IPS-18a (cell line): ENCODE results near the gene PITRM1.
"Not testable (repeated sequence)": the region's sequence is repeated elsewhere in the genome, so short reads cannot be mapped to it uniquely, and the experiment has no call there.

Source experiments
- H3K27ac ChIP-seq: one replicate; pipeline ENCODE4 v1.5.1; 2013; ENCODE audit warnings: low read length
- H3K27me3 ChIP-seq: one replicate; pipeline ENCODE4 v1.6.1; 2013; ENCODE audit warnings: mild to moderate bottlenecking, low read length; ENCODE audit not compliant: control insufficient read depth, insufficient read depth
- H3K36me3 ChIP-seq: one replicate; pipeline ENCODE4 v1.6.1; 2013; ENCODE audit warnings: low read depth, low read length; ENCODE audit not compliant: control insufficient read depth
- H3K4me1 ChIP-seq: one replicate; pipeline ENCODE4 v1.6.1; 2013; ENCODE audit warnings: low read depth, low read length; ENCODE audit not compliant: control insufficient read depth
- H3K4me3 ChIP-seq: one replicate; pipeline ENCODE4 v1.5.1; 2013; ENCODE audit warnings: low read length
- H3K9ac ChIP-seq: one replicate; pipeline ENCODE4 v1.6.1; 2013; ENCODE audit warnings: mild to moderate bottlenecking, low read length, moderate library complexity
- H3K9me3 ChIP-seq: one replicate; pipeline ENCODE4 v1.6.1; 2013; ENCODE audit warnings: low read depth, low read length; ENCODE audit not compliant: control insufficient read depth

Gene PITRM1

GRCh38 chr10:3110782-3111620 lies 61.6 kb downstream of the PITRM1 start:
- no peaks in the 10 kb centered on the region for H3K9me3 ChIP-seq
- no peaks in the 10 kb centered on the region for H3K27me3 ChIP-seq
- no peak overlapping the region for H3K27ac ChIP-seq
- H3K36me3 ChIP-seq = peaks cover 57% of the 10 kb centered on the region
- H3K4me3 ChIP-seq = no peak overlapping the region
- no peak overlapping the region for H3K9ac ChIP-seq
- H3K4me1 ChIP-seq = no peaks in the 10 kb centered on the region

- Histone ChIP-seq H3K9me3 (no peaks in the 10 kb centered on the region), H3K27me3 (no peaks in the 10 kb centered on the region), H3K4me1 (no peaks in the 10 kb centered on the region), H3K9ac (no peak overlapping the region), H3K27ac (no peak overlapping the region), H3K4me3 (no peak overlapping the region), H3K36me3 (peaks cover 54% of the 10 kb centered on the region)
These were observed 62.9 kb downstream of the PITRM1 start for GRCh38 chr10:3109633-3110032.

DNA sequence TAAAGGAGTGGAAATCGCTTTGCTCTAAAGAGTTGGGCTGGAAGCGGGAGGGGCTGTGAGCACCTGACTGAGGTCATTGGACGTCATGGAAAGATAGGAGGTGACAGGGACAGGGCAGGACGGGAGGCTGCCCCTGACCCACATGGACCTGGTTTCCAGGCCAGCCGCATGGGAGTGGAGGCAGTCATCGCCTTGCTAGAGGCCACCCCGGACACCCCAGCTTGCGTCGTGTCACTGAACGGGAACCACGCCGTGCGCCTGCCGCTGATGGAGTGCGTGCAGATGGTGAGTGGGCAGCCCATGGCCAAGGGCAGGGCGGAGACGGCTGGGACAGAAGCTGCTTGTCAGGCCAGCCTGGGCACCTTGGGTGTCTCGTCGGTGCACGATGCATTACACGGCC lies 63.4 kb downstream of the PITRM1 start:
- no peak overlapping the region for H3K9ac ChIP-seq
- H3K27ac ChIP-seq = no peak overlapping the region
- no peaks in the 10 kb centered on the region for H3K4me1 ChIP-seq
- no peaks in the 10 kb centered on the region for H3K9me3 ChIP-seq
- peaks cover 59% of the 10 kb centered on the region for H3K36me3 ChIP-seq
- H3K27me3 ChIP-seq = no peaks in the 10 kb centered on the region
- H3K4me3 ChIP-seq = no peak overlapping the region

- Histone ChIP-seq H3K27me3 (no peaks in the 10 kb centered on the region), H3K27ac (no peak overlapping the region), H3K9me3 (no peaks in the 10 kb centered on the region), H3K4me1 (no peaks in the 10 kb centered on the region), H3K9ac (no peak overlapping the region), H3K36me3 (peaks cover 60% of the 10 kb centered on the region), H3K4me3 (no peak overlapping the region)
These were observed 63.9 kb downstream of the PITRM1 start for GRCh38 chr10:3108575-3109105.

GRCh38 chr10:3108033-3108432 lies 64.5 kb downstream of the PITRM1 start:
- Histone ChIP-seq H3K9me3 (no peaks in the 10 kb centered on the region), H3K36me3 (peaks cover 57% of the 10 kb centered on the region), H3K9ac (no peak overlapping the region), H3K27ac (no peak overlapping the region), H3K27me3 (no peaks in the 10 kb centered on the region), H3K4me3 (no peak overlapping the region), H3K4me1 (no peaks in the 10 kb centered on the region)

GRCh38 chr10:3107426-3107961 lies 65.1 kb downstream of the PITRM1 start:
- Histone ChIP-seq H3K9me3 (no peaks in the 10 kb centered on the region), H3K27me3 (no peaks in the 10 kb centered on the region), H3K9ac (no peak overlapping the region), H3K4me1 (no peaks in the 10 kb centered on the region), H3K36me3 (peaks cover 52% of the 10 kb centered on the region), H3K4me3 (no peak overlapping the region), H3K27ac (no peak overlapping the region)

- no peak overlapping the region for H3K9ac ChIP-seq
These were observed 65.6 kb downstream of the PITRM1 start for GRCh38 chr10:3106928-3107425.

GRCh38 chr10:3106328-3106727 lies 66.3 kb downstream of the PITRM1 start:
- H3K27me3 ChIP-seq, H3K4me1 ChIP-seq, H3K9ac ChIP-seq, H3K4me3 ChIP-seq, H3K9me3 ChIP-seq, H3K27ac ChIP-seq: not testable (repeated sequence)
- H3K36me3 ChIP-seq = peaks cover 43% of the 10 kb centered on the region

More at GRCh38 chr10:3106928-3107425, 65.6 kb downstream of the PITRM1 start:
- peaks cover 47% of the 10 kb centered on the region for H3K36me3 ChIP-seq
- H3K4me1 ChIP-seq = no peaks in the 10 kb centered on the region
- no peak overlapping the region for H3K4me3 ChIP-seq
- no peak overlapping the region for H3K27ac ChIP-seq
- H3K9me3 ChIP-seq = no peaks in the 10 kb centered on the region
- no peaks in the 10 kb centered on the region for H3K27me3 ChIP-seq

- H3K9me3 ChIP-seq = no peaks in the 10 kb centered on the region
- no peaks in the 10 kb centered on the region for H3K27me3 ChIP-seq
- no peak overlapping the region for H3K27ac ChIP-seq
- no peak overlapping the region for H3K9ac ChIP-seq
- no peak overlapping the region for H3K4me3 ChIP-seq
- no peaks in the 10 kb centered on the region for H3K4me1 ChIP-seq
- H3K36me3 ChIP-seq = peaks cover 39% of the 10 kb centered on the region
These were observed 66.7 kb downstream of the PITRM1 start for GRCh38 chr10:3105905-3106304.

- H3K27ac ChIP-seq = no peak overlapping the region
- no peaks in the 10 kb centered on the region for H3K4me1 ChIP-seq
These were observed 67.4 kb downstream of the PITRM1 start for GRCh38 chr10:3105166-3105565.

DNA sequence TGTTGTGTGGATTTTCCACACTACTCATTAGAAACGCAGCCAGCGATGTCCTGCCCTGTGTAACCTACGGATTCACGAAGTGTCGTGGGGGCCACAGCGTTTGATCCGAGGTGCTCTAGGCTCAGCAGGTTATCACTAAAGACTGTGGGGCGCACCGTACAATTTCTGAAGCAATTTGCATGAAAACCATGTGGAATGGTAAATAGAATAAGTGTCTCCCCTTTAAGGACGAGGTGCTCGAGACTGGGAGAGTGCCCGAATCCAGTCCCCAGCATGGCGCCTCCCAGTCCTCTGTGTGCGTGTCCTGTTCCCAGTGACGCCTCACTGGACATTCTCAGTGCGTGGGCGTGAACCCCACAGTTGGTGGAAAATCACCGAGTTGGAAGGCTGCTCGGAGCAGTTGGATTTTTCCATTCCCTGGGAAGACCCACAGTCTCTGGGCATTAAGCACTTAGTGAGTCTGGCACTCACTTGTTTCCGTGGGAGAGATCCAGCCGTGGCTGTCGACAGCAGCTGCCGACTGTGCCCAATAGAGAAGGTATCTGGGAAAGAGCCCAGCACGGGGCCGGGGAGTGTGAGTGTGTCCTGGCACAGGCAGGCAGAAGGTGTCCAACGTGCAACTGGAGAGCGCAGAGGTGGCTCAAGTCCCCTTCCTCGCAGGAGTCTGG lies 68.2 kb downstream of the PITRM1 start:
- no peak overlapping the region for H3K27ac ChIP-seq
- H3K4me3 ChIP-seq = no peak overlapping the region
- H3K27me3 ChIP-seq = no peaks in the 10 kb centered on the region
- no peaks in the 10 kb centered on the region for H3K4me1 ChIP-seq
- H3K9ac ChIP-seq = no peak overlapping the region
- peaks cover 33% of the 10 kb centered on the region for H3K36me3 ChIP-seq
- H3K9me3 ChIP-seq = no peaks in the 10 kb centered on the region

More at GRCh38 chr10:3105166-3105565, 67.4 kb downstream of the PITRM1 start:
- Histone ChIP-seq H3K36me3 (peaks cover 38% of the 10 kb centered on the region), H3K9me3 (no peaks in the 10 kb centered on the region), H3K27me3 (no peaks in the 10 kb centered on the region), H3K9ac (no peak overlapping the region), H3K4me3 (no peak overlapping the region)
